Raji (cell line): Measurements from ENCODE around the gene MYOZ1.

Experiments
- POLR2A ChIP-seq: IDR thresholded peaks from 2 replicates; pipeline ENCODE4 v1.6.1; 2011; ENCODE audit warnings: low read depth, low read length, control low read depth; ENCODE audit not compliant: insufficient read depth

MYOZ1 gene

GRCh38 chr10:73644767-73645166 lies 3.5 kb upstream of the MYOZ1 start:
- no peak for TF ChIP-seq POLR2A

- TF ChIP-seq POLR2A = no peak
Measured at GRCh38 chr10:73644015-73644743, 2.9 kb upstream of the MYOZ1 start.

- no peak for TF ChIP-seq POLR2A
Measured at GRCh38 chr10:73643362-73643761, 2.1 kb upstream of the MYOZ1 start.

- TF ChIP-seq POLR2A = no peak
Measured at GRCh38 chr10:73639286-73639685, 2.0 kb downstream of the MYOZ1 start.

GRCh38 chr10:73635781-73636180 lies 5.5 kb downstream of the MYOZ1 start:
- no peak for TF ChIP-seq POLR2A

- TF ChIP-seq POLR2A = no peak
Measured at GRCh38 chr10:73634421-73634820, 6.9 kb downstream of the MYOZ1 start.

- TF ChIP-seq POLR2A = peak; percentile 18; the same call in 1 of the 2 replicates
Measured at GRCh38 chr10:73629165-73629564, 12.1 kb downstream of the MYOZ1 start.

GRCh38 chr10:73628405-73628804 lies 12.9 kb downstream of the MYOZ1 start:
- no peak for TF ChIP-seq POLR2A

GRCh38 chr10:73627300-73627699 lies 14.0 kb downstream of the MYOZ1 start:
- no peak for TF ChIP-seq POLR2A

- peak; percentile 92 for TF ChIP-seq POLR2A
Measured at GRCh38 chr10:73625884-73626752, 15.2 kb downstream of the MYOZ1 start.

GRCh38 chr10:73625004-73625883 lies 16.0 kb downstream of the MYOZ1 start:
- TF ChIP-seq POLR2A = no peak

- no peak for TF ChIP-seq POLR2A
Measured at GRCh38 chr10:73623056-73623455, 18.2 kb downstream of the MYOZ1 start.

GRCh38 chr10:73614720-73615119 lies 26.6 kb downstream of the MYOZ1 start:
- no peak for TF ChIP-seq POLR2A

- no peak for TF ChIP-seq POLR2A
Measured at GRCh38 chr10:73609116-73609515, 32.2 kb downstream of the MYOZ1 start.

- no peak for TF ChIP-seq POLR2A
Measured at GRCh38 chr10:73601486-73601921, 39.8 kb downstream of the MYOZ1 start.

GRCh38 chr10:73597346-73597745 lies 43.9 kb downstream of the MYOZ1 start:
- TF ChIP-seq POLR2A = no peak

GRCh38 chr10:73593812-73594211 lies 47.5 kb downstream of the MYOZ1 start:
- no peak for TF ChIP-seq POLR2A
